ENCODE results near the gene TKFC.

Gene TKFC

DNA sequence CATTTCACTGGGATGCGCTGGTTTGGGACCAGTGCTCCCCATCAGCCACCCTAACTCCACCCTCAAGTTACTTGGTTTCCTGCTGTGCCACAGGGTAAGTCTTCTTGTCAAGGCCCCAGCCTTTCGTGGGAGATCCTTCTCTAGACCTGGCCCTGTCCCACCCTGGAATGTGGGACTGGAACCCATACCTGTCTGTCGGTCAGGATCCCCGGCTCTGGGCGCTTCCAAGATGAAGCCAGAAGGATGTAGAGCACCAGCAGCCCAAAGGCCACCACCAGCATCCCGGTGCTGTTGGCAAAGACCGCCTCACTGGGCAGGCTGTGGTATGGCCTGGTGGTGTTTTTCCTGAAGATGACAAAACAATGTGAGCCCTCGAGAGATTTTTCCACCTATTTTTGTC, 17.8 kb downstream of the TKFC start:
- WGBS, 2 donors (ENCODE audit: extremely low coverage in 2 of 2, insufficient read length in 2 of 2, insufficient replicate concordance in 1 of 2): no CpG with 5 or more reads among the region's 8 CpGs

GRCh38 chr11:61352038-61352437, 19.0 kb downstream of the TKFC start:
- H3K18ac ChIP-seq (ENCODE audit: low read length): no peak overlapping the region
- H2BK120ac ChIP-seq (ENCODE audit: low read depth, low read length): no peak overlapping the region
- H3K4me1 ChIP-seq (ENCODE audit: control insufficient read depth in 2 of 2, insufficient read depth in 1 of 2, low read depth in 1 of 2, low read length in 2 of 2): no peaks in the 10 kb centered on the region
- H4K91ac ChIP-seq (ENCODE audit: low read depth, low read length, poor library complexity): no peak overlapping the region
- no peak overlapping the region for H3K23ac ChIP-seq (ENCODE audit: low read depth, low read length, poor library complexity)
- no peak overlapping the region for H3K4ac ChIP-seq (ENCODE audit: low read length)
- no peak overlapping the region for H3K14ac ChIP-seq (ENCODE audit: low read length)
- H3K9ac ChIP-seq (ENCODE audit: low read depth, low read length, poor library complexity): no peak overlapping the region
- H3K79me1 ChIP-seq (ENCODE audit: low read depth, low read length): no peaks in the 10 kb centered on the region
- no peak overlapping the region for H2BK15ac ChIP-seq (ENCODE audit: low read length)
- H2AFZ ChIP-seq (ENCODE audit: low read length): no peak overlapping the region
- no peak overlapping the region for H2AK5ac ChIP-seq (ENCODE audit: low read depth, low read length)
- no peak for DNase-seq (ENCODE audit: low spot score)
- H4K8ac ChIP-seq (ENCODE audit: low read depth, low read length): no peak overlapping the region
- WGBS, 2 donors (ENCODE audit: extremely low coverage in 2 of 2, insufficient read length in 2 of 2, insufficient replicate concordance in 1 of 2): no CpG with 5 or more reads among the region's 8 CpGs
- peaks cover 19 to 55% of the 10 kb centered on the region in 2 donors for H3K36me3 ChIP-seq (replicated peaks in 1 of 2; ENCODE audit: control insufficient read depth in 2 of 2, insufficient read depth in 2 of 2, low read length in 2 of 2)
- H3K4me3 ChIP-seq (ENCODE audit: low read length in 2 of 2): no peak overlapping the region
- no peak overlapping the region for H3K4me2 ChIP-seq (ENCODE audit: insufficient read depth, low read length, poor library complexity, severe bottlenecking)
- no peak overlapping the region for H2BK5ac ChIP-seq (ENCODE audit: low read length)
- H3K27me3 ChIP-seq (ENCODE audit: control insufficient read depth in 3 of 3, insufficient read depth in 3 of 3, low read depth in 1 of 3, low read length in 3 of 3): no peaks in the 10 kb centered on the region
- H3K9me3 ChIP-seq (replicated peaks in 1 of 2; ENCODE audit: control insufficient read depth in 2 of 2, insufficient read depth in 1 of 2, low read depth in 1 of 2, low read length in 2 of 2): peaks cover 0 to 3% of the 10 kb centered on the region in 2 donors
- H3K27ac ChIP-seq (replicated peaks; ENCODE audit: low read length): no peak overlapping the region
- H2BK12ac ChIP-seq (ENCODE audit: low read length): no peak overlapping the region

More for the DNA sequence above, 17.8 kb downstream of the TKFC start:
- Histone ChIP-seq H3K14ac (ENCODE audit: low read length) (no peak overlapping the region), H2AFZ (ENCODE audit: low read length) (no peak overlapping the region), H3K79me1 (ENCODE audit: low read depth, low read length) (no peaks in the 10 kb centered on the region), H3K9me3 (replicated peaks in 1 of 2; ENCODE audit: control insufficient read depth in 2 of 2, insufficient read depth in 1 of 2, low read depth in 1 of 2, low read length in 2 of 2) (peaks cover 0 to 3% of the 10 kb centered on the region in 2 donors), H3K18ac (ENCODE audit: low read length) (no peak overlapping the region), H3K27ac (replicated peaks; ENCODE audit: low read length) (no peak overlapping the region), H3K4me2 (ENCODE audit: insufficient read depth, low read length, poor library complexity, severe bottlenecking) (no peak overlapping the region), H3K9ac (ENCODE audit: low read depth, low read length, poor library complexity) (no peak overlapping the region), H3K4me1 (ENCODE audit: control insufficient read depth in 2 of 2, insufficient read depth in 1 of 2, low read depth in 1 of 2, low read length in 2 of 2) (no peaks in the 10 kb centered on the region), H3K4ac (ENCODE audit: low read length) (no peak overlapping the region), H4K8ac (ENCODE audit: low read depth, low read length) (no peak overlapping the region), H3K4me3 (ENCODE audit: low read length in 2 of 2) (no peak overlapping the region), H2BK5ac (ENCODE audit: low read length) (no peak overlapping the region), H2BK15ac (ENCODE audit: low read length) (no peak overlapping the region), H3K27me3 (ENCODE audit: control insufficient read depth in 3 of 3, insufficient read depth in 3 of 3, low read depth in 1 of 3, low read length in 3 of 3) (no peaks in the 10 kb centered on the region), H4K91ac (ENCODE audit: low read depth, low read length, poor library complexity) (no peak overlapping the region), H2AK5ac (ENCODE audit: low read depth, low read length) (no peak overlapping the region), H2BK12ac (ENCODE audit: low read length) (no peak overlapping the region), H3K23ac (ENCODE audit: low read depth, low read length, poor library complexity) (no peak overlapping the region), H2BK120ac (ENCODE audit: low read depth, low read length) (no peak overlapping the region), H3K36me3 (replicated peaks in 1 of 2; ENCODE audit: control insufficient read depth in 2 of 2, insufficient read depth in 2 of 2, low read length in 2 of 2) (peaks cover 19 to 64% of the 10 kb centered on the region in 2 donors)
- no peak for DNase-seq (ENCODE audit: low spot score)

- DNase-seq (ENCODE audit: low spot score): no peak
Observed at GRCh38 chr11:61353131-61354067, 20.4 kb downstream of the TKFC start.

GRCh38 chr11:61354208-61354607, 21.2 kb downstream of the TKFC start:
- H3K36me3 ChIP-seq (replicated peaks in 1 of 2; ENCODE audit: control insufficient read depth in 2 of 2, insufficient read depth in 2 of 2, low read length in 2 of 2): peaks cover 9 to 35% of the 10 kb centered on the region in 2 donors
- H2BK12ac ChIP-seq (ENCODE audit: low read length): no peak overlapping the region
- H4K8ac ChIP-seq (ENCODE audit: low read depth, low read length): no peak overlapping the region
- no peak overlapping the region for H3K9ac ChIP-seq (ENCODE audit: low read depth, low read length, poor library complexity)
- H2AFZ ChIP-seq (ENCODE audit: low read length): no peak overlapping the region
- no peaks in the 10 kb centered on the region for H3K4me1 ChIP-seq (ENCODE audit: control insufficient read depth in 2 of 2, insufficient read depth in 1 of 2, low read depth in 1 of 2, low read length in 2 of 2)
- H3K18ac ChIP-seq (ENCODE audit: low read length): no peak overlapping the region
- H3K27me3 ChIP-seq (ENCODE audit: control insufficient read depth in 3 of 3, insufficient read depth in 3 of 3, low read depth in 1 of 3, low read length in 3 of 3): no peaks in the 10 kb centered on the region
- no peak overlapping the region for H3K4me2 ChIP-seq (ENCODE audit: insufficient read depth, low read length, poor library complexity, severe bottlenecking)
- no peak for DNase-seq (ENCODE audit: low spot score)
- no peak overlapping the region for H3K14ac ChIP-seq (ENCODE audit: low read length)
- H3K79me1 ChIP-seq (ENCODE audit: low read depth, low read length): no peaks in the 10 kb centered on the region
- H3K27ac ChIP-seq (replicated peaks; ENCODE audit: low read length): no peak overlapping the region
- H3K9me3 ChIP-seq (replicated peaks in 1 of 2; ENCODE audit: control insufficient read depth in 2 of 2, insufficient read depth in 1 of 2, low read depth in 1 of 2, low read length in 2 of 2): peaks cover 0 to 3% of the 10 kb centered on the region in 2 donors
- no CpG with 5 or more reads among the region's 2 CpGs for WGBS, 2 donors (ENCODE audit: extremely low coverage in 2 of 2, insufficient read length in 2 of 2, insufficient replicate concordance in 1 of 2)
- no peak overlapping the region for H3K4me3 ChIP-seq (ENCODE audit: low read length in 2 of 2)
- H2BK120ac ChIP-seq (ENCODE audit: low read depth, low read length): no peak overlapping the region
- no peak overlapping the region for H2BK5ac ChIP-seq (ENCODE audit: low read length)
- no peak overlapping the region for H2AK5ac ChIP-seq (ENCODE audit: low read depth, low read length)
- no peak overlapping the region for H3K23ac ChIP-seq (ENCODE audit: low read depth, low read length, poor library complexity)
- no peak overlapping the region for H4K91ac ChIP-seq (ENCODE audit: low read depth, low read length, poor library complexity)
- H3K4ac ChIP-seq (ENCODE audit: low read length): no peak overlapping the region
- H2BK15ac ChIP-seq (ENCODE audit: low read length): no peak overlapping the region

More at GRCh38 chr11:61353131-61354067, 20.4 kb downstream of the TKFC start:
- H3K4me2 ChIP-seq (ENCODE audit: insufficient read depth, low read length, poor library complexity, severe bottlenecking): no peak overlapping the region
- H3K9me3 ChIP-seq (replicated peaks in 1 of 2; ENCODE audit: control insufficient read depth in 2 of 2, insufficient read depth in 1 of 2, low read depth in 1 of 2, low read length in 2 of 2): peaks cover 0 to 3% of the 10 kb centered on the region in 2 donors
- peaks cover 13 to 43% of the 10 kb centered on the region in 2 donors for H3K36me3 ChIP-seq (replicated peaks in 1 of 2; ENCODE audit: control insufficient read depth in 2 of 2, insufficient read depth in 2 of 2, low read length in 2 of 2)
- H3K27ac ChIP-seq (replicated peaks; ENCODE audit: low read length): no peak overlapping the region
- H3K9ac ChIP-seq (ENCODE audit: low read depth, low read length, poor library complexity): no peak overlapping the region
- no peak overlapping the region for H3K23ac ChIP-seq (ENCODE audit: low read depth, low read length, poor library complexity)
- H2BK5ac ChIP-seq (ENCODE audit: low read length): no peak overlapping the region
- no peak overlapping the region for H4K91ac ChIP-seq (ENCODE audit: low read depth, low read length, poor library complexity)
- no peaks in the 10 kb centered on the region for H3K79me1 ChIP-seq (ENCODE audit: low read depth, low read length)
- no peak overlapping the region for H3K18ac ChIP-seq (ENCODE audit: low read length)
- no peaks in the 10 kb centered on the region for H3K27me3 ChIP-seq (ENCODE audit: control insufficient read depth in 3 of 3, insufficient read depth in 3 of 3, low read depth in 1 of 3, low read length in 3 of 3)
- H2BK12ac ChIP-seq (ENCODE audit: low read length): no peak overlapping the region
- no peak overlapping the region for H2BK15ac ChIP-seq (ENCODE audit: low read length)
- peak overlapping the region in 1 of 2 donors; percentile 27 for H3K4me3 ChIP-seq (ENCODE audit: low read length in 2 of 2)
- WGBS, 2 donors (ENCODE audit: extremely low coverage in 2 of 2, insufficient read length in 2 of 2, insufficient replicate concordance in 1 of 2): no CpG with 5 or more reads among the region's 15 CpGs
- no peak overlapping the region for H4K8ac ChIP-seq (ENCODE audit: low read depth, low read length)
- H3K4ac ChIP-seq (ENCODE audit: low read length): no peak overlapping the region
- H2BK120ac ChIP-seq (ENCODE audit: low read depth, low read length): no peak overlapping the region
- H3K14ac ChIP-seq (ENCODE audit: low read length): no peak overlapping the region
- H2AFZ ChIP-seq (ENCODE audit: low read length): no peak overlapping the region
- H2AK5ac ChIP-seq (ENCODE audit: low read depth, low read length): no peak overlapping the region
- no peaks in the 10 kb centered on the region for H3K4me1 ChIP-seq (ENCODE audit: control insufficient read depth in 2 of 2, insufficient read depth in 1 of 2, low read depth in 1 of 2, low read length in 2 of 2)

Data from neuronal stem cell (in vitro differentiated cells).